ENCODE data around the gene GPR152. TPM values are rescaled to one million over a fixed set of nuclear protein-coding genes. Genes with fewer than 3 reads are reported as not detected.
A peak's percentile ranks its signal among the peaks of the same experiment; 100 is the strongest.
"Not testable (repeated sequence)": the region's sequence is repeated elsewhere in the genome, so short reads cannot be mapped to it uniquely, and the experiment has no call there.

GPR152 gene
- total and polyA plus RNA-seq, 7 experiments from 2014 or later = 1.4 to 1.5 TPM; not detected in 5

DNA sequence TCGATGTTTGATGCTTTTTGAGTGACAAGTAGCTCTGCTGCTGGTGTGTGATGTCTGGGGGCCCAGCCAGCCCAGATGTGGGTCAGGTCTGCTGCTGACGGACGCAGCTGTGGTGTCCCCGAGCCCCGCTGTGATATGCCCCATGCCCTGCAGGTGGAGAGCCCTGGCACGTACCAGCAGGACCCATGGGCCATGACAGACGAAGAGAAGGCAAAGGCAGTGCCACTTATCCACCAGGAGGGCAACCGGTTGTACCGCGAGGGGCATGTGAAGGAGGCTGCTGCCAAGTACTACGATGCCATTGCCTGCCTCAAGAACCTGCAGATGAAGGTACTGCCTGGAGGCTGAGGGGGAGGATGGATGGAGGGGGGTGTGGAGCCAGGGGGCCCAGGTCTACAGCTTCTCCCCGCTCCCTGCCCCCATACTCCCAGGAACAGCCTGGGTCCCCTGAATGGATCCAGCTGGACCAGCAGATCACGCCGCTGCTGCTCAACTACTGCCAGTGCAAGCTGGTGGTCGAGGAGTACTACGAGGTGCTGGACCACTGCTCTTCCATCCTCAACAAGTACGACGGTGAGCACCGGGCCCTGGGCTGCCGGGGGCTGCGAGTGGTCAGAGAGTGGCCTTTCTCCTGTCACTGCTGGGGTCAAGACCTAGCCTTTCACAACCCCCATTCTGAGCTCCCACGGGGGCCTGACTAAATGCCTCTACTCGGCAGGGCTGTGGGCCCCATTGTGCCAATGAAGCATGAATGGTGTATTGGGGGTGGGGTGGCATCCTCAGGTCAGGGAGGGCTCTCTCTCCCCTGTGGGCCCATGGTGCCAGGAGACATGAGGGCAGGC lies 37.6 kb upstream of the GPR152 start:
- ATAC-seq = no peak
- ChIA-PET CTCF (interaction anchor here (0.5 to 1.3 kb wide), 2 partner anchors 103 to 144 kb away, joined by 3 read pairs; no protein-coding TSS in a partner anchor), POLR2A (interaction anchor here (0.8 to 1.9 kb wide), 9 partner anchors 7 to 137 kb away, joined by 3 to 5 read pairs (median 3); partner anchors contain the start of genes AIP, POLD4 and TMEM134)
- Mint-ChIP-seq H3K4me3 (peak overlapping the region in 1 of 10 donors; percentile 70), H3K27me3 (no peaks in the 10 kb centered on the region), H3K4me1 (peaks cover 23 to 39% (median 35%) of the 10 kb centered on the region in 7 donors), H3K36me3 (peaks cover 10 to 36% (median 18%) of the 10 kb centered on the region in 5 donors), H3K9me3 (peaks cover 0 to 2% (median 0%) of the 10 kb centered on the region in 11 donors), H3K27ac (peak overlapping the region in 8 of 9 donors; percentile 25 to 81 (median 68))
- Histone ChIP-seq H3K36me3 (ENCODE audit: control insufficient read depth in 2 of 3, insufficient read depth in 3 of 3, low read length in 3 of 3) (peaks cover 8 to 84% (median 28%) of the 10 kb centered on the region in 3 experiments), H3K4me1 (ENCODE audit: control insufficient read depth in 2 of 2, insufficient read depth in 2 of 2, low read length in 2 of 2) (peaks cover 21% of the 10 kb centered on the region in 2 donors), H3K27ac (ENCODE audit: low read depth, low read length) (peak overlapping the region; percentile 21), H3K9me3 (ENCODE audit: control insufficient read depth in 2 of 3, low read length in 3 of 3) (no peaks in the 10 kb centered on the region), H3K4me3 (ENCODE audit: low read length) (no peak overlapping the region), H3K27me3 (ENCODE audit: control insufficient read depth in 2 of 2, insufficient read depth in 2 of 2, low read length in 2 of 2) (no peaks in the 10 kb centered on the region)
- DNase-seq = no peak
- intact Hi-C loops (cut with micrococcal nuclease) = loop anchor here in 1 of 2 donors (10.0 kb wide), 1 partner anchor 1205 kb away; the partner anchor contains the start of gene YIF1A

DNA sequence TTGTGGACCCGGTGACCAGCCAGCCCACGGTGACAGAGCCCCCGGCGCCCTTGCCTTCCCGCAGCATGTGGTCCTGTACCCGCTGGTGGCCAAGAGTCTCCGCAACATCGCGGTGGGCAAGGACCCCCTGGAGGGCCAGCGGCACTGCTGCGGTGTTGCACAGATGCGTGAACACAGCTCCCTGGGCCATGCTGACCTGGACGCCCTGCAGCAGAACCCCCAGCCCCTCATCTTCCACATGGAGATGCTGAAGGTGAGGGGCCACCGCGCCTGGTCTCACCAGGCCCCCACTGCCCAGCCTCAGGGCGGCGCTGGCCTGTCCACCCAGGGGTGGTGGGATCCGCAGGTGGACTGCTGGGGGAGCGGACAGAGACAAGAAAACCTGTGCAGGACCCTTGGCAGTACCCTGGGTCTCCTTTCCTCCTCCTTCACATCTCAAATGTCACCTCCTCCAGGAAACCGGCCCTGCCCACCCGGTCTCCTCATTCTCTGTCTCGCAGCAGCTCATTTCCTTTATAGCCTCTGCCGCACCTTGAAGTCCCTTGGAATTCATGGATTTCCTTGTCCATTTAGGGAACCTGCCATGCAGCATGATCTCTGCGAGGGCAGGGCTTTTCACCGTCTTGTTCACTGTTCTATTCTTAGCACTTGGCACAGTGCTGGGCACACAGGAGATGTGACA lies 36.8 kb upstream of the GPR152 start:
- no peaks in the 10 kb centered on the region for H3K9me3 ChIP-seq (ENCODE audit: control insufficient read depth in 2 of 3, low read length in 3 of 3)
- ATAC-seq (no peak), DNase-seq (no peak)
- peaks cover 8 to 78% (median 28%) of the 10 kb centered on the region in 3 experiments for H3K36me3 ChIP-seq (ENCODE audit: control insufficient read depth in 2 of 3, insufficient read depth in 3 of 3, low read length in 3 of 3)
- H3K4me1 ChIP-seq (ENCODE audit: control insufficient read depth in 2 of 2, insufficient read depth in 2 of 2, low read length in 2 of 2) = peaks cover 28% of the 10 kb centered on the region in 2 donors
- ChIA-PET POLR2A (interaction anchor here (0.6 to 1.8 kb wide), 8 partner anchors 21 to 144 kb away, joined by 3 to 12 read pairs (median 3); partner anchors contain the start of genes POLD4, PPP1CA, RAD9A and TBC1D10C), CTCF (interaction anchor here (0.5 kb wide), 1 partner anchor 103 kb away, joined by 3 read pairs; no protein-coding TSS in a partner anchor)
- peaks cover 10 to 44% (median 18%) of the 10 kb centered on the region in 5 donors for H3K36me3 Mint-ChIP-seq
- H3K27me3 Mint-ChIP-seq = no peaks in the 10 kb centered on the region
- peaks cover 0 to 2% (median 0%) of the 10 kb centered on the region in 11 donors for H3K9me3 Mint-ChIP-seq
- H3K27ac Mint-ChIP-seq = peak overlapping the region in 8 of 9 donors; percentile 38 to 85 (median 70)
- H3K4me3 Mint-ChIP-seq = peak overlapping the region in 2 of 10 donors; percentile 15 to 70
- H3K4me3 ChIP-seq (ENCODE audit: low read length) = no peak overlapping the region
- intact Hi-C loops (cut with micrococcal nuclease) = loop anchor here in 1 of 2 donors (10.0 kb wide), 1 partner anchor 1205 kb away; the partner anchor contains the start of gene YIF1A
- peak overlapping the region; percentile 61 for H3K27ac ChIP-seq (ENCODE audit: low read depth, low read length)
- H3K27me3 ChIP-seq (ENCODE audit: control insufficient read depth in 2 of 2, insufficient read depth in 2 of 2, low read length in 2 of 2) = no peaks in the 10 kb centered on the region
- H3K4me1 Mint-ChIP-seq = peaks cover 31 to 47% (median 43%) of the 10 kb centered on the region in 7 donors

DNA sequence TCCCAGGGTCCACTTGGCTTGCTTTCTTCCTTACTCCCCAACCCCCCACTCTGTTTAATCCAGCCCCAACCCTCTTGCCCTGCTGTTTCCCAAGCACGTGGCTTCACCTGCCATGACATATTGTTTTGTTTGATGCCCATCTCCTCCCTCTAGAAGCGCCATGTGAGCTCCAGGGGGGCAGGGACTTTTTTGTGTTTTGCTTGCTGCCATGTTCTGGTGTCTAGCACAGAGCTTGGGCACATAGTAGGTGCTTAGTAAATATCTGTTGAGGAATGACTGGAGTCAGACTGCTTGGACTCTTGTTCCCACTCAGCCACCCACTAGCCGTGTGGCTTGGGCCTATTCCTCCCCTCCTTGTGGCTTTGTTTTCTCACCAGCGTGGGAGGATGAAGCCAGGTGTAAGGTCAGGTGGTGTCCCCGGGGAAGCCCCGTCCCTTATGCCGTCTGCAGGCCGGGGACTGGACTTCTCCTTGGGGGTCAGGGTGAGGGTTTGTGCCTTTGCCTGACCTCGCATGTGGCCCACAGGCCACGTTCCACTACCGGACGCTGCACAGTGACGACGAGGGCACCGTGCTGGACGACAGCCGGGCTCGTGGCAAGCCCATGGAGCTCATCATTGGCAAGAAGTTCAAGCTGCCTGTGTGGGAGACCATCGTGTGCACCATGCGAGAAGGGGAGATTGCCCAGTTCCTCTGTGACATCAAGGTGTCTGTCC lies 34.1 kb upstream of the GPR152 start:
- ATAC-seq (no peak), DNase-seq (peak in 1 of 9 donors; percentile 74)
- ChIA-PET CTCF (interaction anchor here (0.7 to 0.9 kb wide), 2 partner anchors 19 to 99 kb away, joined by 3 read pairs; partner anchors contain the start of gene PITPNM1), POLR2A (interaction anchor here (0.6 to 5.9 kb wide), 11 partner anchors 15 to 369 kb away, joined by 3 to 122 read pairs (median 32); partner anchors contain the start of genes CDK2AP2, PITPNM1, PPP1CA and PTPRCAP)
- Mint-ChIP-seq H3K36me3 (peaks cover 10 to 50% (median 18%) of the 10 kb centered on the region in 5 donors), H3K9me3 (no peaks in the 10 kb centered on the region), H3K27ac (peak overlapping the region; percentile 88 to 100 (median 98)), H3K4me1 (peaks cover 49 to 67% (median 59%) of the 10 kb centered on the region in 7 donors), H3K4me3 (peak overlapping the region; percentile 83 to 98 (median 92)), H3K27me3 (peaks cover 0 to 5% (median 0%) of the 10 kb centered on the region in 5 donors)
- Histone ChIP-seq H3K27ac (ENCODE audit: low read depth, low read length) (peak overlapping the region; percentile 80), H3K4me1 (ENCODE audit: control insufficient read depth in 2 of 2, insufficient read depth in 2 of 2, low read length in 2 of 2) (peaks cover 42 to 44% of the 10 kb centered on the region in 2 donors), H3K4me3 (ENCODE audit: low read length) (peak overlapping the region; percentile 10), H3K27me3 (ENCODE audit: control insufficient read depth in 2 of 2, insufficient read depth in 2 of 2, low read length in 2 of 2) (no peaks in the 10 kb centered on the region), H3K36me3 (ENCODE audit: control insufficient read depth in 2 of 3, insufficient read depth in 3 of 3, low read length in 3 of 3) (peaks cover 5 to 51% (median 20%) of the 10 kb centered on the region in 3 experiments), H3K9me3 (ENCODE audit: control insufficient read depth in 2 of 3, low read length in 3 of 3) (no peaks in the 10 kb centered on the region)
- intact Hi-C loops (cut with micrococcal nuclease) = loop anchor here in 1 of 2 donors (10.0 kb wide), 1 partner anchor 1202 kb away; the partner anchor contains the start of gene YIF1A

DNA sequence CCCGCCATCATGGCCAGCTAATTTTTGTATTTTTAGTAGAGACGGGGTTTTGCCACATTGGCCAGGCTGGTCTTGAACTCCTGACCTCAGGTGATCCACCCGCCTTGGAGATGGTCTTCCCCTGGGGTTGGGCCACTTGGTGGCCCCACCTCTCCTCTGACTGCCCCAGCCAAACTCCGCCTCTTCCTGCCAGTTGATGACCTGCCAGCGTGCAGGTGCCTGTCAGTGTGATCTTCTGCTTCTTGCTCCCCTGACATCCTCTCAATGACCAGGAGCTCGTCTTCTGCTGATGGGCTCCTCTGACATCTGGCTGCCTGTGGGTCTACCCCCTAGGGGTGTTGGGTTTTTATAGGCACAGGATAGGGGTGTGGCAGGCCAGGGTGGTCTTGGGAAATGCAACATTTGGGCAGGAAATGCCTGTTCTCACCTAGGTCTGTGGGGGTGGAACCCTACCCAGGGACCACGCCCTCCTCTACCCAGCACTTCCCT lies 33.4 kb upstream of the GPR152 start:
- peaks cover 10 to 48% (median 15%) of the 10 kb centered on the region in 5 donors for H3K36me3 Mint-ChIP-seq
- CTCF ChIA-PET = interaction anchor here (0.6 to 3.7 kb wide), 4 partner anchors 21 to 104 kb away, joined by 3 to 11 read pairs (median 4); partner anchors contain the start of gene PTPRCAP
- H3K27ac ChIP-seq (ENCODE audit: low read depth, low read length) = peak overlapping the region; percentile 80

DNA sequence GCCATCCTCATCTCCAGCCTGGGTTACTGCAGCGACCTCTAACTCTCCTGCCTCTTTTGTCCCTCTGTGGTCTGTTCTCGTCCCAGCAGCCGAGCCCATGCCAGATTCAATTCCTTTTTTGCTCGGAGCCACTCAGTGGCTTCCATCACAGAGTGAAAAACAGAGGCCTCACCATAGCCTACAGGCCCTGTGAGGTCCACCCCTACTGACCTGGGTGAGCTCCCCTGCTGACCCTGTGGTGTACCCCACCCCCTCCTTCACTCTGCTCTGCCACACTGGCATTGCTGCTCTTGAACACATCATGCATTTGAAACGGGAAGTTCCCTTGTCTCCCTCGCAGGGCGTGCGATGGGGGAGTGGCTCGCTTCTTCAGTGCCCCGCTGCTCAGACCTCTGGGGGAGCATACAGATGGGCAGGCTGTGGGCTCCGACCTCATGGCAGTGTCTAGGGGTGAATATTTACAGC lies 32.4 kb upstream of the GPR152 start:
- intact Hi-C loops (cut with micrococcal nuclease) = loop anchor here (1.0 to 10.0 kb wide), 7 partner anchors 21 to 1200 kb away; partner anchors contain the start of genes POLD4 (in 1 of the 2), RAD9A (in 1 of the 2), RBM4B (in 1 of the 2) and YIF1A (in 1 of the 2)
- H3K4me1 Mint-ChIP-seq = peaks cover 48 to 65% (median 57%) of the 10 kb centered on the region in 7 donors
- Histone ChIP-seq H3K9me3 (ENCODE audit: control insufficient read depth in 2 of 3, low read length in 3 of 3) (no peaks in the 10 kb centered on the region), H3K4me1 (ENCODE audit: control insufficient read depth in 2 of 2, insufficient read depth in 2 of 2, low read length in 2 of 2) (peaks cover 42 to 44% of the 10 kb centered on the region in 2 donors), H3K27ac (ENCODE audit: low read depth, low read length) (peak overlapping the region; percentile 80), H3K4me3 (ENCODE audit: low read length) (peak overlapping the region; percentile 80), H3K36me3 (ENCODE audit: control insufficient read depth in 2 of 3, insufficient read depth in 3 of 3, low read length in 3 of 3) (peaks cover 5 to 33% (median 16%) of the 10 kb centered on the region in 3 experiments), H3K27me3 (ENCODE audit: control insufficient read depth in 2 of 2, insufficient read depth in 2 of 2, low read length in 2 of 2) (no peaks in the 10 kb centered on the region)
- peak overlapping the region; percentile 90 to 100 (median 96) for H3K4me3 Mint-ChIP-seq
- peak overlapping the region; percentile 95 to 100 (median 99) for H3K27ac Mint-ChIP-seq
- H3K36me3 Mint-ChIP-seq = peaks cover 9 to 47% (median 14%) of the 10 kb centered on the region in 5 donors
- ATAC-seq (peak; percentile 15), DNase-seq (peak in 6 of 9 donors; percentile 41 to 78 (median 48))
- CTCF ChIA-PET = interaction anchor here (0.6 to 3.7 kb wide), 7 partner anchors 15 to 1070 kb away, joined by 3 to 11 read pairs (median 3); partner anchors contain the start of genes PITPNM1 and PTPRCAP
- no peaks in the 10 kb centered on the region for H3K9me3 Mint-ChIP-seq
- POLR2A ChIA-PET = interaction anchor here (0.6 to 5.9 kb wide), 30 partner anchors 8 to 1217 kb away, joined by 3 to 122 read pairs (median 6); partner anchors contain the start of genes CDK2AP2, PITPNM1, POLD4 and PPP1CA
- H3K27me3 Mint-ChIP-seq = peaks cover 0 to 5% (median 0%) of the 10 kb centered on the region in 5 donors

More for the DNA sequence above, 33.4 kb upstream of the GPR152 start:
- DNase-seq = peak in 4 of 9 donors; percentile 20 to 56 (median 30)
- peak overlapping the region; percentile 83 to 98 (median 92) for H3K4me3 Mint-ChIP-seq
- H3K9me3 ChIP-seq (ENCODE audit: control insufficient read depth in 2 of 3, low read length in 3 of 3); H3K27me3 Mint-ChIP-seq; H3K27me3 ChIP-seq (ENCODE audit: control insufficient read depth in 2 of 2, insufficient read depth in 2 of 2, low read length in 2 of 2); H3K9me3 Mint-ChIP-seq; ATAC-seq: not testable (repeated sequence)
- Histone ChIP-seq H3K4me3 (ENCODE audit: low read length) (peak overlapping the region; percentile 10), H3K36me3 (ENCODE audit: control insufficient read depth in 2 of 3, insufficient read depth in 3 of 3, low read length in 3 of 3) (peaks cover 5 to 44% (median 20%) of the 10 kb centered on the region in 3 experiments), H3K4me1 (ENCODE audit: control insufficient read depth in 2 of 2, insufficient read depth in 2 of 2, low read length in 2 of 2) (peaks cover 42 to 44% of the 10 kb centered on the region in 2 donors)
- intact Hi-C loops (cut with micrococcal nuclease) = loop anchor here in 1 of 2 donors (10.0 kb wide), 1 partner anchor 1201 kb away; the partner anchor contains the start of gene YIF1A
- POLR2A ChIA-PET = interaction anchor here (0.6 to 5.9 kb wide), 14 partner anchors 9 to 1608 kb away, joined by 3 to 122 read pairs (median 4); partner anchors contain the start of genes CDK2AP2, PITPNM1, PPP1CA and PTPRCAP
- H3K4me1 Mint-ChIP-seq = peaks cover 49 to 67% (median 59%) of the 10 kb centered on the region in 7 donors
- peak overlapping the region; percentile 88 to 100 (median 98) for H3K27ac Mint-ChIP-seq
